ENCODE data around the gene ACTN4.

Gene ACTN4

DNA sequence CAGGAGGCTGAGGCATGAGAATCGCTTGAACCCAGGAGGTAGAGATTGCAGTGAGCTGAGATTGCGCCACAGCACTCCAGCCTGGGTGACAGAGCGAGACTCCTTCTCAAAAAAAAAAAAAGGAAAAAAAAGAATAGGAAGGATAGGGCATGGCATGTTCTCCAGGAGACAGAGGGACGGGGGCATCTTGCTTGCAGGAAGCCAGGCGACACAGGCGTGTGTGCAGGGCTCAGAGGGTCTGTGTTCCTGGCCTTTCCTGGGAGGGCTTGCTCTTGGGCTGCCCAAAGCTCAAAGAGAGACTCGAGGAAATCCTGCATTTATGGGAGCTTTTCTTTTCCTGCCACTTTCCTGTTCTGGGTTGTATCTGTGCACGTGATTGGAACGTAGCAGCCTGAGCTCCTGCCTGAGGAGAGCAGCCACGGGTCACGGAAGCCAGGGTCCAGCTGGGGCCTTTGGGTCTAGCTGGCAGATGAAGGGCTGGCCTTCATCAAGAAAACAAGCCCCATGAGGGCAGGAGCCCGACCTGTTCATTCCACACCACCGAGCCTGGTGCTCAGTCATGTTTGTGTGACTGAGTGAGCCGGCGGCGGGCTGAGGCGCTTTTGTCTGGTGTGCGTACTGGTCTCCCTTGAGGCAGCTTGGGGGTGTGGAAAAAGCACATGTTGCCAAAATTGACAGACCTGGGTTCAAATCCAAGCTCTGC lies 52.3 kb downstream of the ACTN4 start:
- H3K4me1 ChIP-seq (ENCODE audit: control extremely low read depth in 1 of 4, control insufficient read depth in 4 of 4, insufficient read depth in 4 of 4, low read length in 3 of 4), result peaks cover 0 to 39% (median 12%) of the 10 kb centered on the region in 4 experiments

DNA sequence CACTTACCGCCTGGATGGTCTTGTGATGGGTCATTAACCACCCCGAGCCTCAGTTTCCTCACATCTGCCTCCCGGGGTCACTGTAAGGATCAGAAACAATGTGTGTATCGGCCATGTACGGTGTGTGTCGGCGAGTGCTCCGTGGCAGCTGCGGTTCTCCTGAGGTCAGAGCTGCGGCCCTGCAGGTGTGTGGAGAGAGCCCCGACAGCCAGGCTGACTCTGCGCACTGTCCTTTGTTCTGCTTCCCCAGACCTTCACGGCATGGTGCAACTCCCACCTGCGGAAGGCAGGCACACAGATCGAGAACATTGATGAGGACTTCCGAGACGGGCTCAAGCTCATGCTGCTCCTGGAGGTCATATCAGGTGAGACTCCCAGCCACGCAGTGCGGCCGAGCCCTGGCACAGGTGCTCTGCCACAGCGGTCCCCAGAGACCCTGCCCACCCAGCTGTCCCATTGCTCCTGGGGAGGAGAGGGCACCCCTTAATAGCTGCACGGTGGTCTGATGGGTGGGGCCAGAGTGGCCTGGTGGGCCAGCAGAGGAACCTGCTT lies 53.0 kb downstream of the ACTN4 start:
- H3K36me3 ChIP-seq (ENCODE audit: control insufficient read depth in 4 of 4, insufficient read depth in 4 of 4, low read length in 3 of 4), result peaks cover 5 to 81% (median 54%) of the 10 kb centered on the region in 4 experiments
- peaks cover 0 to 33% (median 5%) of the 10 kb centered on the region in 4 experiments for H3K4me1 ChIP-seq (ENCODE audit: control extremely low read depth in 1 of 4, control insufficient read depth in 4 of 4, insufficient read depth in 4 of 4, low read length in 3 of 4)
- WGBS (ENCODE audit: insufficient coverage), result 96% methylated on average over 21 of the region's 22 CpGs

More for the DNA sequence above, 52.3 kb downstream of the ACTN4 start:
- 96% methylated on average over 17 of the region's 18 CpGs for WGBS (ENCODE audit: insufficient coverage)
- ChIA-PET POLR2A (interaction anchor here (0.6 kb wide), 1 partner anchor 297 kb away, joined by 3 read pairs; the partner anchor contains the start of gene FAM98C), CTCF (interaction anchor here (0.6 kb wide), 3 partner anchors 66 to 179 kb away, joined by 3 read pairs; no protein-coding TSS in a partner anchor)
- no peaks in the 10 kb centered on the region for H3K27me3 ChIP-seq (replicated peaks in 2 of 5; ENCODE audit: control insufficient read depth in 4 of 5, insufficient read depth in 5 of 5, low read length in 4 of 5)
- DNase-seq, result no peak
- H3K27ac ChIP-seq (ENCODE audit: insufficient read depth in 1 of 2, low read depth in 1 of 2, low read length in 2 of 2, poor library complexity in 1 of 2, severe bottlenecking in 2 of 2), result no peak overlapping the region
- H3K4me3 ChIP-seq (ENCODE audit: control insufficient read depth in 1 of 7, extremely low read depth in 1 of 7, insufficient read depth in 4 of 7, low read depth in 2 of 7, low read length in 6 of 7), result no peak overlapping the region
- no peaks in the 10 kb centered on the region for H3K9me3 ChIP-seq (ENCODE audit: control extremely low read depth in 1 of 5, control insufficient read depth in 4 of 5, insufficient read depth in 2 of 5, low read depth in 1 of 5, low read length in 4 of 5)
- H3K36me3 ChIP-seq (ENCODE audit: control insufficient read depth in 4 of 4, insufficient read depth in 4 of 4, low read length in 3 of 4), result peaks cover 5 to 80% (median 48%) of the 10 kb centered on the region in 4 experiments

DNA sequence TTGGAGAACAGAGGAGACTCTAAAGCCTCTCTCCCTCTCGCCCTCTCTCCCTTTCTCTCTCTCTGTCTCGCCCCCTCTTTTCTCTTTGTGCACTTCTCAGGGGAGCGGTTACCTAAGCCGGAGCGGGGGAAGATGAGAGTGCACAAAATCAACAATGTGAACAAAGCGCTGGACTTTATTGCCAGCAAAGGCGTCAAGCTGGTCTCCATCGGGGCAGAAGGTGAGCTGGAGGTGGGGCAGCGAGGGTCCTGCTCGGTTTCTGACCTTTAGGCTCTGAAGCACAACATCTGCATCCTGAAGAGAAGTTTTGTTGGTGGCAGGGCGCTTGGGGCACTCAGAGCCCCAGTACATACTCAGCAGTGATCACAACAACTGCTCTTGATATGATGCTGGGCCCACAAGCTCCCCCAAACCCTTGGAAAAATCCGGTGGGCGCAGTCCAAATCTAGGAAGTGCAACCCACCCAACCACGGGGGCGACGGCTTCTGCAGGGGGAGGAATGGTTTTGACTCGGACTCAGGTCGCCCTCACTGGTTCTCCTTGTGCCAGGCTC lies 53.5 kb downstream of the ACTN4 start:
- POLR2A ChIA-PET, result interaction anchor here (0.6 kb wide), 1 partner anchor 298 kb away, joined by 3 read pairs; the partner anchor contains the start of gene FAM98C
- Histone ChIP-seq H3K27ac (ENCODE audit: insufficient read depth in 1 of 2, low read depth in 1 of 2, low read length in 2 of 2, poor library complexity in 1 of 2, severe bottlenecking in 2 of 2) (no peak overlapping the region), H3K36me3 (ENCODE audit: control insufficient read depth in 4 of 4, insufficient read depth in 4 of 4, low read length in 3 of 4) (peaks cover 5 to 81% (median 59%) of the 10 kb centered on the region in 4 experiments), H3K4me3 (ENCODE audit: control insufficient read depth in 1 of 7, extremely low read depth in 1 of 7, insufficient read depth in 4 of 7, low read depth in 2 of 7, low read length in 6 of 7) (no peak overlapping the region), H3K9me3 (ENCODE audit: control extremely low read depth in 1 of 5, control insufficient read depth in 4 of 5, insufficient read depth in 2 of 5, low read depth in 1 of 5, low read length in 4 of 5) (no peaks in the 10 kb centered on the region), H3K4me1 (ENCODE audit: control extremely low read depth in 1 of 4, control insufficient read depth in 4 of 4, insufficient read depth in 4 of 4, low read length in 3 of 4) (peaks cover 0 to 27% (median under 1%) of the 10 kb centered on the region in 4 experiments), H3K27me3 (replicated peaks in 2 of 5; ENCODE audit: control insufficient read depth in 4 of 5, insufficient read depth in 5 of 5, low read length in 4 of 5) (no peaks in the 10 kb centered on the region)
- no peak for DNase-seq
- CTCF ChIA-PET, result interaction anchor here (1.4 to 2.8 kb wide), 2 partner anchors 11 to 12 kb away, joined by 3 to 9 read pairs; no protein-coding TSS in a partner anchor
- WGBS (ENCODE audit: insufficient coverage), result 98% methylated on average over 18 of the region's 18 CpGs

More for the DNA sequence above, 53.0 kb downstream of the ACTN4 start:
- ChIA-PET CTCF (interaction anchor here (0.6 to 2.8 kb wide), 5 partner anchors 11 to 180 kb away, joined by 3 to 9 read pairs (median 3); no protein-coding TSS in a partner anchor), POLR2A (interaction anchor here (0.6 kb wide), 1 partner anchor 298 kb away, joined by 3 read pairs; the partner anchor contains the start of gene FAM98C)
- DNase-seq, result no peak
- Histone ChIP-seq H3K9me3 (ENCODE audit: control extremely low read depth in 1 of 5, control insufficient read depth in 4 of 5, insufficient read depth in 2 of 5, low read depth in 1 of 5, low read length in 4 of 5) (no peaks in the 10 kb centered on the region), H3K27me3 (replicated peaks in 2 of 5; ENCODE audit: control insufficient read depth in 4 of 5, insufficient read depth in 5 of 5, low read length in 4 of 5) (no peaks in the 10 kb centered on the region), H3K27ac (ENCODE audit: insufficient read depth in 1 of 2, low read depth in 1 of 2, low read length in 2 of 2, poor library complexity in 1 of 2, severe bottlenecking in 2 of 2) (no peak overlapping the region), H3K4me3 (ENCODE audit: control insufficient read depth in 1 of 7, extremely low read depth in 1 of 7, insufficient read depth in 4 of 7, low read depth in 2 of 7, low read length in 6 of 7) (no peak overlapping the region)

DNA sequence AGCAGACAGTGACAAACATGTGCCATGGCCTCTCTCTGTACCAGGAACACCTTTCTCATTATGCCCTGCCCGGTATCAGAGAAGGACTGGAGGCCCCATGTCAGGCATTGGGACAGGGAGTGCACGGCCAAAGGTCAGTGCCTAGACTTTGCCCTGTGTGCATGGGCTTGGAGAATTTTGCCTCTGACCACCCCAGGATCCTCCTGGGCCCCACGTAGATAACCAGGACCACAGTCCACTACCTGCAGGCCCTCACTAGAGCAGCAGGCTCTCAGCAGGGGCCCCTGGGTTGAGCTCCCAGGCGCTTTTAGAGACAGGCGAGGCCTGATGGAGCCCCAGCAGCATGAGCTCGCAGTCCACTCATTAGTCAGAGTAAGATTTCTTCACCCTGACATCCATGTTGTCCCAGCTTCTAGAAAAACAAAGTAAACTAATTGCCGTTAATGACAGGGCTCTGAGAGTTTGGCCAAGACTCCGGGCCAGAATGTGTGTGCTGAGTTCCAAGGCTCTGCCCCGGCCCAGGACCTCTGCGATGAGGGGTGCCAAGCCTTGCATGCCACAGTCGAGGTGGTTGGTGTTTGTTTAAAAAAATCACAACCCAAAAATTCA lies 54.1 kb downstream of the ACTN4 start:
- H3K36me3 ChIP-seq (ENCODE audit: control insufficient read depth in 4 of 4, insufficient read depth in 4 of 4, low read length in 3 of 4), result peaks cover 5 to 82% (median 65%) of the 10 kb centered on the region in 4 experiments
- H3K27me3 ChIP-seq (replicated peaks in 2 of 5; ENCODE audit: control insufficient read depth in 4 of 5, insufficient read depth in 5 of 5, low read length in 4 of 5), result no peaks in the 10 kb centered on the region
- 97% methylated on average over 9 of the region's 11 CpGs for WGBS (ENCODE audit: insufficient coverage)
- no peak for DNase-seq
- H3K4me3 ChIP-seq (ENCODE audit: control insufficient read depth in 1 of 7, extremely low read depth in 1 of 7, insufficient read depth in 4 of 7, low read depth in 2 of 7, low read length in 6 of 7), result no peak overlapping the region
- ChIA-PET POLR2A (no interaction called here), CTCF (interaction anchor here (0.9 to 2.8 kb wide), 3 partner anchors 11 to 15 kb away, joined by 3 to 9 read pairs (median 3); no protein-coding TSS in a partner anchor)
- H3K27ac ChIP-seq (ENCODE audit: insufficient read depth in 1 of 2, low read depth in 1 of 2, low read length in 2 of 2, poor library complexity in 1 of 2, severe bottlenecking in 2 of 2), result no peak overlapping the region
- peaks cover 0 to 25% (median under 1%) of the 10 kb centered on the region in 4 experiments for H3K4me1 ChIP-seq (ENCODE audit: control extremely low read depth in 1 of 4, control insufficient read depth in 4 of 4, insufficient read depth in 4 of 4, low read length in 3 of 4)
- no peaks in the 10 kb centered on the region for H3K9me3 ChIP-seq (ENCODE audit: control extremely low read depth in 1 of 5, control insufficient read depth in 4 of 5, insufficient read depth in 2 of 5, low read depth in 1 of 5, low read length in 4 of 5)

DNA sequence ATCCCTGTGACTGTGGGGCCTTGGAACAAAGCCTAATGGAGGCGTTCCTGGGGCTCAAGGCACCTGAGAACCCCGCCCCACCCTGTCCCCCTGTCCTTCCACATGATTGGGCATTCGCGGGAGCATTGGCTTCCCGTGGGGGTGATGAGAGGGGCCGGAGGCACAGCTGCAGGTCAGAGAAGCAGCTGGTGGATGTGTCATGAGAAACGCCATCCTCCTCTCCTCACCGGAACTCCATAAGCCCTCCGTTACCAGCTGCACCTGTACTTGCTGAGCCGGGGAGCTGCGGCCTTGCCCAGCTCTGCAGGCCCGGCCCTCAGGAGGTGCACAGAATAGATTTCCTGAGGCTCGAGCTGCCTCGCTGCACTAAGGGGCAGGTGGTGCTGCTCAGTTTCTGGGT lies 54.8 kb downstream of the ACTN4 start:
- ChIA-PET POLR2A (no interaction called here), CTCF (interaction anchor here (0.9 to 2.8 kb wide), 3 partner anchors 10 to 16 kb away, joined by 3 to 9 read pairs (median 7); no protein-coding TSS in a partner anchor)
- no peak overlapping the region for H3K4me3 ChIP-seq (ENCODE audit: control insufficient read depth in 1 of 7, extremely low read depth in 1 of 7, insufficient read depth in 4 of 7, low read depth in 2 of 7, low read length in 6 of 7)
- H3K27ac ChIP-seq (ENCODE audit: insufficient read depth in 1 of 2, low read depth in 1 of 2, low read length in 2 of 2, poor library complexity in 1 of 2, severe bottlenecking in 2 of 2), result no peak overlapping the region
- WGBS (ENCODE audit: insufficient coverage), result 96% methylated on average over 9 of the region's 14 CpGs
- H3K27me3 ChIP-seq (replicated peaks in 2 of 5; ENCODE audit: control insufficient read depth in 4 of 5, insufficient read depth in 5 of 5, low read length in 4 of 5), result no peaks in the 10 kb centered on the region
- H3K9me3 ChIP-seq (ENCODE audit: control extremely low read depth in 1 of 5, control insufficient read depth in 4 of 5, insufficient read depth in 2 of 5, low read depth in 1 of 5, low read length in 4 of 5), result no peaks in the 10 kb centered on the region
- H3K36me3 ChIP-seq (ENCODE audit: control insufficient read depth in 4 of 4, insufficient read depth in 4 of 4, low read length in 3 of 4), result peaks cover 6 to 83% (median 68%) of the 10 kb centered on the region in 4 experiments
- H3K4me1 ChIP-seq (ENCODE audit: control extremely low read depth in 1 of 4, control insufficient read depth in 4 of 4, insufficient read depth in 4 of 4, low read length in 3 of 4), result peaks cover 0 to 18% (median under 1%) of the 10 kb centered on the region in 4 experiments
- DNase-seq, result no peak

DNA sequence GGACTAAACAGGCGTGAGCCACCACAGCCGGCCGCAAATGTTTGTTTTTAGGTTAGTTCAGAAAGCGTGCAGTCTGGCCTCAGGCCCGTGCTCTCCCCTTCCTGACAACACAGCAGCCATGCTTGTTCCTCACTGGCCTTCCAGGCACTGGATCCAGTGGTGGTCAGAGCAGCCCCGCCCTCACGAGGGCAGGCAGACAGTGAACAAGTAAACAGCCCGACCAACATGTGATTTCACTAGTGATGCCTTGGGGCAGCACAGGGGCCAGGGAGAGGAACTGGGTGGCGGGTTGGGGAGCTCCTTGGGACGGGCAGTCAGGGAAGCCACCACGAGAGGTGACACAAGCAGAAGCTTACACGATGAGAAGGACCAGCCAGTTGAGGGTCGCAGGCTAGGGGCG lies 56.1 kb downstream of the ACTN4 start:
- ChIA-PET CTCF (interaction anchor here (0.8 to 2.3 kb wide), 2 partner anchors 17 to 25 kb away, joined by 3 to 7 read pairs; no protein-coding TSS in a partner anchor), POLR2A (no interaction called here)
- Histone ChIP-seq H3K27me3 (replicated peaks in 2 of 5; ENCODE audit: control insufficient read depth in 4 of 5, insufficient read depth in 5 of 5, low read length in 4 of 5) (no peaks in the 10 kb centered on the region), H3K4me3 (ENCODE audit: control insufficient read depth in 1 of 7, extremely low read depth in 1 of 7, insufficient read depth in 4 of 7, low read depth in 2 of 7, low read length in 6 of 7) (no peak overlapping the region), H3K36me3 (ENCODE audit: control insufficient read depth in 4 of 4, insufficient read depth in 4 of 4, low read length in 3 of 4) (peaks cover 6 to 90% (median 77%) of the 10 kb centered on the region in 4 experiments), H3K27ac (ENCODE audit: insufficient read depth in 1 of 2, low read depth in 1 of 2, low read length in 2 of 2, poor library complexity in 1 of 2, severe bottlenecking in 2 of 2) (no peak overlapping the region), H3K4me1 (ENCODE audit: control extremely low read depth in 1 of 4, control insufficient read depth in 4 of 4, insufficient read depth in 4 of 4, low read length in 3 of 4) (peaks cover 0 to 6% (median under 1%) of the 10 kb centered on the region in 4 experiments), H3K9me3 (ENCODE audit: control extremely low read depth in 1 of 5, control insufficient read depth in 4 of 5, insufficient read depth in 2 of 5, low read depth in 1 of 5, low read length in 4 of 5) (no peaks in the 10 kb centered on the region)
- WGBS (ENCODE audit: insufficient coverage), result 97% methylated on average over 14 of the region's 14 CpGs
- DNase-seq, result no peak

All from common myeloid progenitor, CD34-positive (primary cell).